Activated T-cell treated with anti-CD3 and anti-CD28 coated beads, Interleukin-2, amount 50 U/mL, for 72 hours (primary cell): ENCODE measurements around the gene OR2A14. TPM values are rescaled to one million over a fixed set of nuclear protein-coding genes. Genes with fewer than 3 reads are reported as not detected.
"Not testable (repeated sequence)": the region's sequence is repeated elsewhere in the genome, so short reads cannot be mapped to it uniquely, and the experiment has no call there.

Experiments
- ATAC-seq, 2 donors: fragments of 150-1000 bp; cut with Tn5 transposase; replicated peaks in 1 of 2; 2 replicates each; pipeline ENCODE4 v1.10.0; 2021; ENCODE audit warnings: moderate library complexity in 2 of 2, mild to moderate bottlenecking in 1 of 2
- DNase-seq, 2 donors: peaks; one replicate each; pipeline ENCODE4 v3.0.0; 2021 to 2022; ENCODE audit warnings: mixed read lengths in 1 of 2
- H3K27ac Mint-ChIP-seq: one replicate; pipeline ENCODE4 v1.8.0; 2022; ENCODE audit warnings: mild to moderate bottlenecking, moderate library complexity, mixed read lengths
- H3K27me3 Mint-ChIP-seq: one replicate; pipeline ENCODE4 v1.8.0; 2022; ENCODE audit warnings: low read depth, mixed read lengths
- H3K36me3 Mint-ChIP-seq, 2 donors: one replicate each; pipeline ENCODE4 v1.8.0; 2022; ENCODE audit warnings: mixed read lengths in 2 of 2, mild to moderate bottlenecking in 1 of 2; ENCODE audit not compliant: insufficient read depth in 2 of 2
- H3K4me1 Mint-ChIP-seq: one replicate; pipeline ENCODE4 v1.8.0; 2022; ENCODE audit warnings: low read depth, mixed read lengths
- H3K4me3 Mint-ChIP-seq, 2 donors: one replicate each; pipeline ENCODE4 v1.8.0; 2022; ENCODE audit warnings: mild to moderate bottlenecking in 2 of 2, mixed read lengths in 2 of 2, moderate library complexity in 2 of 2
- H3K9me3 Mint-ChIP-seq, 2 donors: one replicate each; pipeline ENCODE4 v1.8.0; 2022; ENCODE audit warnings: mixed read lengths in 2 of 2
- total RNA-seq, 2 donors: library from RNA; stranded (reverse); gene quantifications; one replicate each; pipeline ENCODE4 v1.2.3, GENCODE V29; 2022

The OR2A14 gene
- total RNA-seq, 2 donors from 2014 or later: not detected

DNA sequence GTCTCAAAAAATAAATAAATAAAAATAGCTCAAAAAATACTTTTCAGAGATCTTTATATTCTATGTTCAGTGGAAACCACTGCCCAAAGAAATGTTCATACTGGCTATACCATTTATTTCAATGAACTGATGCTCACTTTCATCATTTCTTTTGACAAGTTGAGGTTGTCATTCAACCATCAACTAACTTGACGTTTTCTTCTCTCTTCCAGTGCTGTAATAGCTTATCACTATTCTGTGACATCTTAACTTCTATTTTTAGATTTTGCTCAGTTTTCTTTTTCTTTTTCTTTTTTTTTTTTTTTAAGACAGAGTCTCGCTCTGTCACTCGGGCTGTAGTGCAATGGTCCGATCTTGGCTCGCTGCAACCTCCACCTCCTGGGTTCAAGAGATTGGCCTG lies 51.6 kb downstream of the OR2A14 start:
- H3K4me3 Mint-ChIP-seq: no peak overlapping the region
- peaks cover 4% of the 10 kb centered on the region in 2 donors for H3K36me3 Mint-ChIP-seq
- ATAC-seq (no peak), DNase-seq (no peak)
- H3K27me3 Mint-ChIP-seq: no peaks in the 10 kb centered on the region
- H3K9me3 Mint-ChIP-seq: peaks cover 2 to 5% of the 10 kb centered on the region in 2 donors
- H3K4me1 Mint-ChIP-seq: no peaks in the 10 kb centered on the region
- H3K27ac Mint-ChIP-seq: no peak overlapping the region

DNA sequence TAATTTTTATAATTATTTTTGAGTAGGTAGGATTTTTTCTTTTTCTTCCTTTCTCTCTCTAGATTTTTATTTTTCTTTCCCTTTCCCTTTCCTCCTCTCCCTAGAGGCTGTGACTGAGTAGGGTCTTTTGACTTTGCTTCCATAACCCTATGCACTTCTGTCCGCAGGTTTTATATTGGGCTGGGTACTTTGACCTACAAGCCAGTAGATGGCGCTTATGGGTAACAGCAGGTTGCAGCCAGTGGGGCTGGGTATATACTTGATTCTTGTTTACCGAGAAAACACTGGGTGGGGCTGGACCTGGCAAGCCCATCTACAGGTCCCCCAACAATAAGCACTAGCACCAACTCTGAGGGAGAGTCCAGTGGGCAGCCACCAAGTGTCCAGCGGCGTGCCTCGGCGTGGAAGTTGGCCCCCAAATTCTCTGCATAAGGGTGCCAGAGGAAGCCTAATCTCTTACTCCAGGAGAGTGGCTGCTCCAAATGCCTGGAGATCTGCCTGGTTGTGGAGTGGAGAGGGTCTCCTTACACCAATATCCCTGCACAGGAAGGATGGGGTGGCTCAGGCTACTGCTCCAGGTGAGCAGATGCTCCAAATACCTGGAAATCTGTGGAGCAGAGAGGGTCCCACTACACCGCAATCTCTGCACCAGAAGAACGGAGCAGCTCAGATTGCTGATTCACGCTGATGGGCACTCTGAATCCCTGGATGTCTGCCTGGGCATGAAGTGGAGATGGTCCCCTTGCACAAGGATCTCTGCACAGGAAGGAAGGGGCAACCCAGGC lies 55.6 kb downstream of the OR2A14 start:
- DNase-seq (peak; percentile 12 to 21), ATAC-seq (peak; percentile 67 to 86)
- not testable (repeated sequence) for H3K4me1 Mint-ChIP-seq

DNA sequence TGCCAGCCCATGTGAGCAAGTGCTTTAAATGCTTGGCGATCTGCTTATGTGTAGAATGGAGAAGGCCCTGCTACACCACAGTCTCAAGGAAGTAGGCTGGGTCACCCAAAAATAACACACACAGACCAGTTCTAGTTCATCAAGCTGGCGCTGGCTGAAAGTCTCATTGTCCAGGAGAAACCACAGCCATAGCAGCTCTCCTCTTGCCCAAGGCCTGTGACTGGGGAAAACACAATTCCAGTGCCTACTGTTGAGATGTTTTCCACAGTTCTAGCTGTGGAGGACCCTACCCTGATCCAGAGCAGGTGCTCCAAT lies 56.1 kb downstream of the OR2A14 start:
- H3K4me1 Mint-ChIP-seq, H3K4me3 Mint-ChIP-seq, H3K9me3 Mint-ChIP-seq, ATAC-seq, DNase-seq, H3K36me3 Mint-ChIP-seq, H3K27me3 Mint-ChIP-seq, H3K27ac Mint-ChIP-seq: not testable (repeated sequence)

More for the DNA sequence above, 55.6 kb downstream of the OR2A14 start:
- not testable (repeated sequence) for H3K36me3 Mint-ChIP-seq, H3K4me3 Mint-ChIP-seq, H3K27me3 Mint-ChIP-seq, H3K9me3 Mint-ChIP-seq, H3K27ac Mint-ChIP-seq

Other genes with a start within 250 kb of the OR2A14 start
- gene TCAF1, start 221.0 kb upstream of the OR2A14 start, total RNA-seq: 10 to 100 TPM; 13.2 to 18.5 TPM
- gene OR2F2, start 187.9 kb upstream of the OR2A14 start, total RNA-seq: not detected
- not detected for gene OR2F1, start 168.3 kb upstream of the OR2A14 start, total RNA-seq
- gene OR6B1, start 122.9 kb upstream of the OR2A14 start, total RNA-seq: not detected
- gene OR2A5, start 74.2 kb upstream of the OR2A14 start, total RNA-seq: not detected
- gene OR2A25, start 53.4 kb upstream of the OR2A14 start, total RNA-seq: not detected
- not detected for gene OR2A12, start 36.9 kb upstream of the OR2A14 start, total RNA-seq
- not detected for gene OR2A2, start 13.6 kb upstream of the OR2A14 start, total RNA-seq
- gene CTAGE4, start 60.3 kb downstream of the OR2A14 start, total RNA-seq: 1 to 10 TPM; 1.5 to 4.2 TPM
- 1 to 10 TPM; 3.8 to 7.4 TPM for gene ARHGEF35, start 72.7 kb downstream of the OR2A14 start, total RNA-seq
- not detected for gene OR2A42, start 116.4 kb downstream of the OR2A14 start, total RNA-seq
- 1 to 10 TPM; 2.0 to 5.4 TPM for gene OR2A7, start 141.6 kb downstream of the OR2A14 start, total RNA-seq
- gene CTAGE8, start 146.1 kb downstream of the OR2A14 start, total RNA-seq: 1 to 10 TPM in 1 of 2 donors, not detected in 1; 1.5 TPM
- not detected for gene OR2A1, start 189.2 kb downstream of the OR2A14 start, total RNA-seq
- 10 to 100 TPM; 13.4 to 16.8 TPM for gene ARHGEF5, start 232.2 kb downstream of the OR2A14 start, total RNA-seq